T1000 (cell line): ENCODE measurements around the gene PMPCA.

Experiments
- DNase-seq: peaks from one replicate; lab custom pipeline; 2025; ENCODE audit warnings: mixed read lengths; lab: John Stamatoyannopoulos, UW

The PMPCA gene

GRCh38 chr9:136373300-136374182 lies 36.9 kb upstream of the PMPCA start, which contains the start of gene CARD9:
TSS of gene CARD9 (minus strand) at chr9:136373669. CDS start at chr9:136372078, 1,591 bp downstream.
- DNase-seq, result no peak

GRCh38 chr9:136374183-136374575 lies 36.3 kb upstream of the PMPCA start:
- DNase-seq, result no peak

GRCh38 chr9:136375096-136375495 lies 35.4 kb upstream of the PMPCA start:
- DNase-seq, result no peak

DNA sequence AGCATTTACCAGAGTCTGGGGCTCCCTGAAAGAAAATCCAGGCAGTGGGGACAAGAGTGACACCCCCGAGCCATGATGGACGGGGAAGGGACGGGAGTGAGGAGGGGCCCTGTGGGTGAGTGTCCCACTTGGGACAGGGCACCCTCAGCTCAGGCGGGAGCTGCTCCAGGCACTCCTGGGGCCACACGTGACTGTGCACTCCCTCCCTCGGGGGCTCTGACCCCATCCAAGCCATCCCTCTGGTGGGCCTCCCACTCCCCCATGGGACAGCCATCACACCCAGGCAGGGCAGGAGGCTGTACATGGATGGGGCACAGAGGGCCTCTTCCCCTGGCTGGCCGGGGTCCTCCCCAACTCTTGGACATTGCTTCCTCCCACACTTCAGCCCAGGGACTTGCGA lies 34.0 kb upstream of the PMPCA start:
- DNase-seq, result no peak

- no peak for DNase-seq
These were observed 32.9 kb upstream of the PMPCA start for GRCh38 chr9:136377341-136378169.

DNA sequence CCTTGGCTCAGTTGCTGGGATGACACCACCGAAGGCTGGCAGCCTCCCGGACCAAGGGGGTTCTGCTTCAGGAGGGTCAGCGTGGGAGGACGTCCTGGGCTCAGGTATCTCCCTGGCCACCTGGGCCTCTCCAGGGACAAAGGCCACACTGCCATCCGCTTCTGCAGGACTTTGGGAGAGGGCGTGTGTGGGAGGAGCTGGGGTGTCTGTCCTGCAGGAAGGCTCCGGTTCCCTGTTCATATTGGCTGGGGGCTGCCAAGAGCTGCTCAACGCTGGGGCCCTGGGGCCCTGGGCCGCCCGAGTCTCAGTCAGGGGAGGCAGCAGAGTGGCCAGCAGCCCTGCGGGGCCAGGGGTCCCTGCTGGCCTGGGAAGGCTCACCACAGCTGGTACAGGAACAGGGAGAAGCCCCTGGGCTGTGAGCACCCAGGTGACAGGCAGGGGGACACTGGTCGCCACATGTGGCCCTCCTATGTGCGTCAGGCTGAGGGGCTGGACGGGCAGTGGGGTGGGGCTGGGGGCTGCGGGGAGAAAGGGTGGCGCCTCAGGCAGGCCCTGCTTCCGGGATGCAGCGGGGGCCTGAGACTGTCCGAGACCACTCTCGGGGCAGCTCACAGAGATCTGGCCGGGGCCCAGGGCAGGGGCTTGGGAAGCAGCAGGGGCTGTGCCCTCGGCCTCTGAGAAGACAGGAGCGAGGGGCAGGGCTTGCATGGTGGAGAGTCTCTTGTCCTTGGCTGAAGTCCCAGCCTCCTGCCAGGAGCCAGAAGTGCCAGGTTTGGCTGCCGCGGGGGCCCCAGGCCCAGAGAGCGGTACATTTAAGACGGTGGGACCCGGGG lies 32.1 kb upstream of the PMPCA start:
- no peak for DNase-seq

DNA sequence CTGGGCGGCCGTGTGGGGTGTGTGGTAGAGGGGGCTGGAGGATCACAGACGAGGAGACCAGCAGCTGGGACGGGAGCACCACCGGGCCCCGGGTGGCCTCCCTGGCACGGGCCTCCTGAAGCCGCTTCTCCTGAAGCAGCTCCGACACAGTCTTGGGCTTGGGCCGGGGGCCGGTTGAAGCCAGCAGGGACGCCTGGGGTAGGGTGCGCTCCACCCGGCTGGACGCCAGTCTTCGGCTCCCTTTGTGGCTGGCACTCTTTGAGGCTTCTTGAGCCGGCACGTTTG lies 31.5 kb upstream of the PMPCA start:
- DNase-seq, result no peak

- DNase-seq, result no peak
These were observed 31.1 kb upstream of the PMPCA start for GRCh38 chr9:136379401-136379800.

GRCh38 chr9:136379891-136380290 lies 30.6 kb upstream of the PMPCA start:
- DNase-seq, result no peak

GRCh38 chr9:136380381-136380780 lies 30.1 kb upstream of the PMPCA start:
- DNase-seq, result no peak

DNA sequence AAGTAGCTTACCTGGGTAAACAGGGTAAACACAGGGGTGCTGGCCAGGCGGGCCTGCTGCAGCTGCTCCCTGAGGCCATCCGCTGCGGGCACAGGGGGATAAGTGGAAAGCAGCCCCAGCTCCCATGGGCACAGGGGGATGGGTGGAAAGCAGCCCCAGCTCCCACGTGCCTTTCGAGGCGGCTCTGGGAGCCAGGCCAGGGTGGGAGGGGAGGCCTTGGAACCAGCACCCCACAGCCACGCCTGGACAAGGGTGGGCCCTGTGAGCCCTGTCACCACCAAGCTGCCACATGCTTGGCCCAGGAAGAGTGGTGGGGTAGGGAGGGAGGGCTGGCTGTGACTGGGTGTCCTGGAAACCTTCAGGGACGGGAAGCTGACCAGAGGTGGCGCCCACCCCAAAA lies 29.1 kb upstream of the PMPCA start:
- no peak for DNase-seq

DNA sequence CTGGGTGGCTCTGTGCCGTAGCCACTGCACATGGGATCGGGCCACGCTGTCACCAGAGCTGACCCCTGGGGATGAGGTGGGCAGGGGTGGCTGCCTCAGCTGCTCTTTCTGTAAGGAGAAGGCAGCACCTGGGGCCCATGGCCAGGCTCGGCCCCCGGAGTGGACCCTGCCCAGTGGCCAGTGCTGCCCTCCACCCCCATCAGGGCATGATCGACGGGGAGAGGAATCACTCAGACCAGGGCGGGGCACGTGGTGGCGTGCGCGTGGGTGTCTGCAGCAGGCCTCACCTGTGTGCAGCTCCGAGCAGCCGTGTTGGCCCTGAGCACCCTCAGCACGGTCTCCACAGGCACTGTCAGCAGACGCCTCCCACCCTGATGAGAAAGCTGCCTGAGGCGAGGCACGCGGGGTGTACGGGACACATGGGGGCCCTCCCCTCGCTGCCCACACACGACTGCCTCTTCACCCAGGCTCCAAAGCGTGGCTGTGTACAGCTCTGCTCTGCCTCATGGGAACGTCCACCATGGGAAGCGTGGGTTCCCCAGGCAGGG lies 28.4 kb upstream of the PMPCA start:
- DNase-seq, result no peak

DNA sequence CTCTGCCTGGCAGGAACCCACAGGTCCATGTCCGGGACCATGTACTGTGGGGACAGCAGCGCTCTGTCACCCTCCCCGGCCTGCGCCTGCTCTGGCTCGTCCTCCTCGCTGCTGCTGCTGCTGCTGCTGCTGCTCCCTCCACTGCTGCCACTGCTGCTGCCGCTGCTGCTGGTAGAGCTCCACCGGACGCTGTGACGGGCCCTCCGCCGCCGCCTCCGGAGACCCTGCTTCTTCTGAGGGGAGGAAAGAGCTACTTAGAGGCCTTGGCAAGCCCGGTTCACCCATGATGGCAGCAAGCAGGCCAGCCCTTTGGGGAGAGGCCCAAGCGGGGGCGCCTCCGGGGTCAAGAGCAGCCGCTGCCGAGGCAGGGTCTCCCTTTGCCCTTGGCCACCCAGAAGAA lies 27.0 kb upstream of the PMPCA start:
- DNase-seq, result no peak

DNA sequence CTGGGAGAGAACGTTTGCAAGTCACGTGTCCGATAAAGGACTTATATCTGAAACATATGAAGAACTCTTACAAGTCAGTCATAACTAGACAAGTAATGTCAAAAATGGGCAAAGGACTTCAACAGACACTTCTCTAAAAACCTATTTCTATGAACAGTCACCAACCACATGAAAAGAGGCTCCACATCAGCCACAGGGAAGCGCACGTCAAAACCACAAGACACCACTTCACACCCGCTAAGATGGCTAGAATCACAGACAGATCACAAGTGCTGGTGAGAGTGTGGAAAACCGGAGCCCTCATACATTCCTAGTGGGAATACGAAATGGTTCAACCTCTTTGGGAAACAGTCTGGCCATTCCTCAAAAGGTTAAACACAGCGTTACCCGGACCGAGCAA lies 25.4 kb upstream of the PMPCA start:
- no peak for DNase-seq

DNA sequence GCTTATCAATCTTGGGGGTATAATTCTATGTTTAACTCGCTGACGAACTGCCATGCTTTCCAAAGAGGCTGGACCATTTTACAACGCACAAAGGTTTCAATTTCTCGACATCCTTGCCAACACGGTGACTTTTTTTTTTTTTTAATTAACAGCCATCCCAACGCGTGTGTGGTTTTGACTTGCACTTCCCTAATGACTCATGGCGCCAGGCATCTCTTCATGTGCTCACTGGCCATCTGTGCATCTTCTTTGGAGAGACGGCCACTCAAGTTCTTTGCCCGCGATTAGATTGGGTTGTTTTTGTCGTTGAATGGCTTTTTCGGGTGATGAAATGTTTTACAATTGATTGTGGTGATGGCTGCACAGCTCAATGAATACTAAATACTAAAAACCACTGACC lies 24.4 kb upstream of the PMPCA start:
- DNase-seq, result no peak

DNA sequence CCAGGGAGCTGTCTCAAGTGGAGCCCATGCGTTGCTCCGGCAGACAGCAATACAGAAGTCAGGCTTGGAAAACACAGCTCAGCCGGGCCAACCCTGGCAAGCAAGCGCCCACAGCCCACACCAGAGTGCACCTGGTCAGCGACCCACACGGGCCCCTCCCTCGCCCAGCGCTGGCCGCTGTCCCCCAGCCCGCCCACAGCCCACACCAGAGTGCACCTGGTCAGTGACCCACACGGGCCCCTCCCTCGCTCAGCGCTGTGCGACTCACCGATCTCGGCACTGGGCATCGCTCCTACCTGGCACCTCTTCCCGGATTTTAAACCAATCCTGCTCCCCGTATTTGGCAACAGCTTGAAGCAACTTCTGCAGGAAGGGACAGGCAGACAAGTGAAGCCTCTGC lies 23.2 kb upstream of the PMPCA start:
- no peak for DNase-seq

- DNase-seq, result no peak
These were observed 21.1 kb upstream of the PMPCA start for GRCh38 chr9:136389396-136389795.

- no peak for DNase-seq
These were observed 18.5 kb upstream of the PMPCA start for GRCh38 chr9:136391737-136392537.

GRCh38 chr9:136392538-136393449 lies 17.7 kb upstream of the PMPCA start:
- DNase-seq, result no peak

DNA sequence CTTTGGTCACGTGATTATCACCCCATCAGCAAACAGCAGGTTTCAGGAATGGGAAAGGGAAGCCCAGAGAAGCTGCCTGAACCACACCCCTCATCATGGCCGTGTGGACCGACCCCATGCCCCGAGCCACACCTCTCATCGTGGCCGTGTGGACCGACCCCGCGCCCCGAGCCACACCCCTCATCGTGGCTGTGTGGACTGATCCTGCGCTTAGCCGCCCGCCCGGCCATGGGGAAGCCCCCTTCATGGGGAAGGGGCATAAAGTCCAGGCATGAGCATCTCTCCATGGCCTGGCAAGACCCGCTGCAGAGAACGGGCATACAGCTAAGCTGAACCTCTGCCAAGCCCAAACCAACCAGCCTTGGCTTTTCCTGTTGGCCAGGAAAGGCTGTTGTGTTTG lies 16.9 kb upstream of the PMPCA start:
- DNase-seq, result no peak
